Inflammatory macrophage treated with lipopolysaccharide for 1 hour (primary cell): Measurements from ENCODE around the gene FBN1.

Experiments used
- DNase-seq, 2 donors: peaks; one replicate each; pipeline ENCODE4 v3.0.0-alpha.2; 2020 to 2022

Gene FBN1

DNA sequence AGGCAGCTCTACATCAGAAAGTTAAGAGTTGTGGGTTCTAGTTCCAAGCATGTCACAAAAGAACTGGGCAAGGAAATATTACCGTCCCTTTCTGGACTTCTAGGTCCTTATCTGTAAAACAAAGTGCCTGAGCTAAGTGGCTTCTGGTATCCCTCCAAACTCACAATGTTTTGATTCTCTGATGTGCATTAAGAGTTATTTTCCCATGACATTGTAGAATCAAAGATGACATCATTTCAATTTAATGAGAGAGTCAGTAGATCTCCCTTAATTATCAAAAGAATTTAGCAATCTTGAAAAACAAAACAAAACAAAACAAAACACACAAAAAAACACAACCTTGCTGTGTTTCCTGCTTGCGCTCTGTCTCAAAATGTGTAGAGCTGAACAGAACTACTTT, 225.6 kb downstream of the FBN1 start:
- DNase-seq: no peak

- DNase-seq: no peak
Measured at GRCh38 chr15:48418343-48418742, 227.2 kb downstream of the FBN1 start.

DNA sequence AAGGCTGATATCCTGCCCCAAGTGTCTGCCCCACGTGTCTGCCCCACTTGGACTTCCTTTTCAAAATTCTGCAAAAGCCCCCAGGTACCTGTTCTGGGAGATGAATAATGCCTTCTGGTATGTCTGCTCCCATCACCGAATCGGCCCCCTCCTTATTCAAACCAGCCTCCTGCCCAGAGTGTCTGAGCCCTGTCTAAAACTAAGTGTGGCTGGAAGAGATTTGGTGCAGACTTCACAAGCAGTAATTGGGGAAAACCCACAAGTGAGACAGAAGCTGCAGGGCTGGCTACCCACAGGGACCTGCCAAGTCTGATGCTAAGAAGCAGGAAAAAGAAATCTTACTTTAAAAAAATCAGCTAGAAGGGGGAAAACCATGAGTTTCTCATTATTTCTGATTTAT, 229.2 kb downstream of the FBN1 start:
- no peak for DNase-seq

- no peak for DNase-seq
Measured at GRCh38 chr15:48415036-48415886, 230.2 kb downstream of the FBN1 start.

GRCh38 chr15:48414015-48414414, 231.5 kb downstream of the FBN1 start:
- no peak for DNase-seq

DNA sequence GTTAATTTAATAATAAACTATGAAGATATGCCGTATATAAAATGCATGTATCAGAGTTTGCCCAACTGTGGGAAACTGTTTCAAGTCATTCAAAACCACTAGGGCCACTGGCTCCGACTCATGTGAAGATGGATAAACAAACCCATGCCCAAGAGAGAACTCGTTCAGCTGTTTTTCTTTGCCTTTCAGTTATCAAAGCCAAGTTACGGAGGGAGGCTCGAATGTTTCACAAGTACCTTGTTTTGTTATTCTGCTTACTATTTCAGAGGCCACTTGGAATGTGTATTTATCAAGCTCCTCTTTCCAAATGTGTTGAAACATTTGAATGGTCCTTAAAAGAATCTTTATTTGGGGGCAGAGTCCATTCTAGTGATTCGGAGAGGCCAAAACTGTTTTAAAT, 232.2 kb downstream of the FBN1 start:
- DNase-seq: no peak

- DNase-seq: no peak
Measured at GRCh38 chr15:48411971-48412591, 233.4 kb downstream of the FBN1 start.

- no peak for DNase-seq
Measured at GRCh38 chr15:48409623-48410022, 235.9 kb downstream of the FBN1 start.

DNA sequence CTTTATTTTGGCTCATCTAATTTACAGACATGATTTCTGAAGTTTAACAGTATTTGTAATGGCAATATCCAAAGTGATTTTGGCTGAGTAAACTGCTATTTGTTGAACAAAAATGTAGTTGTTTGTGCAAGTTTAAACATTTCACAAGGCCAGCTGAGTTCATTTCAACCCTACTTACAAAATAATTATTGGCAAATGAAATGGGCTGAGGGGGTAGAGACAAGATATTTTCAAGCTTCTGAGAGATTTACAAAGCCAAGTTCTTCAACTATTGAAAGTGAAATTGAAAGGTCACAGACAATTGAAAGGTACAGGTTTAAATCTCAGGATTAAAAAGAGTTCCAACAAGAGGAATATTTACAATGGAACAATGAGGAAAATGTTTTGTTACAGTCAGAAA, 237.2 kb downstream of the FBN1 start:
- no peak for DNase-seq

DNA sequence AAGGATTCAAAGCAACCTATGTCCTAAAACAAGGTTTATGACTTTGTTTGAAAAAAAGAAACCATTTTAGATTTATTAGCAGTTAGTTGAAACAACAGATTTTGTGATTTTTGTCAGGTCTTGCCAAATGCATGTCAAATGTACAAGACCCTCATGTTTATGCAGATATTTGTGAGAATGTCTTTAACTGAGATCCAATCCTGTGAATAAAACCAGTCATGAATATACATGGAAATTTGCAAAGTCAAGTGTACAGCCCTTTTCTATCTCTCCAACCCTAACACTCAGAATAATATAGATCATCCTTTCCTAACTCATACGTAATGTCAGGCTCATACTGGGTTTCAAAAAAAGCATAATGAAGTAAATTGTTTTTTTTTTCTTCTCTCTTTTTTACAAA, 237.9 kb downstream of the FBN1 start:
- DNase-seq: no peak

DNA sequence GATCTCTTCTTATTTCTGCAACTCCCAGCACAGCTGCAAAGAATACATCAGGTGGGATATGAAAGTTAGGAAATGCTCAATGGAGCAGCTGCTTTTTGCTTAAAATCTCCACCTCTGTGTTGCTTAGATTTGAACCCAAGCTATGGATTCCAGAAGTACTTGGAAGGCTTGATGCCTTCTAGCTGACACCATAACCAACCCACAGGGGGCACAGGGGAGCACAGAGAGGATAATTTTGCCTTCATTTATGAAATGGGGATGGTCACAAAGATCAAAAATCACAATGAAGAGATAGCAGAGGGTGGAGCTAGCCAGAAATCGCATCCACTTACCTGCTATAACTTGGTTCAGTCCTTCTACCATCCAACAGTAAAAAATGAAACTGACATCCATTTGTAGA, 238.6 kb downstream of the FBN1 start:
- DNase-seq: no peak

DNA sequence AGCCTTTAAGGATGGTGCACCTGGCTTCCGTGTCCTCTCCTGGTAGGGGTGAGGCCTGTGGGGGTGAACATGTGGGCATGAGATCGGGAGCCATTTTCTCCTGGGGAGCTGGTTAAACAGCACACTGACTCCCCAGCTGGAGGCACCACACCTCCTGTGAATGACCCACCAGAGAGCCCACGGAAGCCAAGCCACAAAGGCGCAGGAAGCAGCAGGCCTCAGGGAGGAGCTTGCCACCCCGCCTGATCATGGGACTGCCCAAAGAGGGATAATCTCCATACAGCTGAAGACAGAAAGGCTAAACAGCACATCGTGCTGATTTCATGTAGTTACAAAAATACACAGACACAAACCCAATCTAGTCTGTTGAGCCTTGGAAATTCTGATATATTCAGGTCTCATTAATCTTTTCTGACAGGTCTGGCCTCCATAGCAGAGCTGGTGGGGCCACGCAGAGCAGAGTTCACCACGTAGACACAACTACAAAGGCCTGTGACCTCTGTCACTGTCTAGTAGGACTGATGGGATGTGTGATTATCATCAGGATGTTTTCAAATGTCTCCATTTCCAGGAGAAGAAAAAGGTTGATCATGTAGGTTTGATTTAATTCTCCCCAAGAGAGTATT, 239.1 kb downstream of the FBN1 start:
- DNase-seq: no peak

DNA sequence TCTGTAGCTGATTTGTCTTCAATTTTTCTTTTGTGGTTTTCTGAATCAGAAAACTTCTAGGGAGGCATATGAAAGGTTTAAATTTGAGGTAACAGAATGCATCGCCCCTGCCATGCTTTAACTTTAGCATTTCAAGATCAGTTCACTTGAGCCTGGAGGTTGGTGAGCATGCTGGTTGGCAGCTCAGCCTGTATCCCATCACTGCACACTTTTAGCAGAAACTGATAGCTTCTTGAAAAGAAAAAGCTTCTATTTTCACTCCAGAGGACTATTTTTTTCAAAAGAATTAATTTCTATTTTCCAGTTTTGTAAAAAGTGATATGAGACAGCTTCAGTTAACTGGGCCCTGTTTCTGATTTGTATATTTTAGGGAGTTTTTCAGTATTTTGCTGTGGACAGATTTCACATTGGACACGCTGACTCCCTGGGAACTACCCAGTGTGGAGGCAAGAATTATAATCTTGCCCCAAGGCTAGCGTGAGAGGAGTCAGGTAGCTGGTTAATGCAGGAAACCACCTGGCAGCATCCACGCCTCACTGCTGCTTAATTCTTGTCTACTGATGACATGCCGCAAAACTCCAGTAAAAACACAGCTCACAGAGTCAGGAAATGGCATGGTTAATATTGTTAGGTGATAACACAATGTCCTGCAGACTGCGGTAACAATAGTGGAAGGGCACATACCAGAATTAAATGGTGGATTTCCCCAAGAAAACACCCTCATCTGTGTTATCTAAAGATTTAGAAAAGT, 242.9 kb downstream of the FBN1 start:
- DNase-seq: no peak

GRCh38 chr15:48400086-48400485, 245.4 kb downstream of the FBN1 start:
- DNase-seq: no peak

- DNase-seq: no peak
Measured at GRCh38 chr15:48397841-48398240, 247.7 kb downstream of the FBN1 start.

- no peak for DNase-seq
Measured at GRCh38 chr15:48396020-48396419, 249.5 kb downstream of the FBN1 start.

- DNase-seq: no peak
Measured at GRCh38 chr15:48395521-48396011, 249.9 kb downstream of the FBN1 start.

DNA sequence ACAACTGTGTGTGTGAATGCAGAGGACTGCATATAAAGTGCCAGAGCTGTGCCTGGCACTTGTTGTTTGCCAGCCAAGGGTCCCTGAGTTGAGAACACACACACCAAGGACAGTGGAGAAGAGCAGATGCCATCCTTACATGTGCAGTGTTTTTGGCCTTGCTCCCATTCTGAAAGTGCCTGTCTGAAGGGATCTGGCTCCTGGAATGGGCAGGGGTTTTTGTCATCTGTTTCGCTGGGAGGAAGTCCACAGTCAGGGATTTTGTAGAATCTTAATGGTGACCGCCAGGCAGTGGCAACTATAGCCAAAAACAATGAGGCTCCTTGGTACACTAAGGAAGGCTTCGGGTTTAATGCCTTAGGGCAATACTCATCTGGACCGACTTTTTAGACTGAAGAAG, 250.5 kb downstream of the FBN1 start:
- no peak for DNase-seq

DNA sequence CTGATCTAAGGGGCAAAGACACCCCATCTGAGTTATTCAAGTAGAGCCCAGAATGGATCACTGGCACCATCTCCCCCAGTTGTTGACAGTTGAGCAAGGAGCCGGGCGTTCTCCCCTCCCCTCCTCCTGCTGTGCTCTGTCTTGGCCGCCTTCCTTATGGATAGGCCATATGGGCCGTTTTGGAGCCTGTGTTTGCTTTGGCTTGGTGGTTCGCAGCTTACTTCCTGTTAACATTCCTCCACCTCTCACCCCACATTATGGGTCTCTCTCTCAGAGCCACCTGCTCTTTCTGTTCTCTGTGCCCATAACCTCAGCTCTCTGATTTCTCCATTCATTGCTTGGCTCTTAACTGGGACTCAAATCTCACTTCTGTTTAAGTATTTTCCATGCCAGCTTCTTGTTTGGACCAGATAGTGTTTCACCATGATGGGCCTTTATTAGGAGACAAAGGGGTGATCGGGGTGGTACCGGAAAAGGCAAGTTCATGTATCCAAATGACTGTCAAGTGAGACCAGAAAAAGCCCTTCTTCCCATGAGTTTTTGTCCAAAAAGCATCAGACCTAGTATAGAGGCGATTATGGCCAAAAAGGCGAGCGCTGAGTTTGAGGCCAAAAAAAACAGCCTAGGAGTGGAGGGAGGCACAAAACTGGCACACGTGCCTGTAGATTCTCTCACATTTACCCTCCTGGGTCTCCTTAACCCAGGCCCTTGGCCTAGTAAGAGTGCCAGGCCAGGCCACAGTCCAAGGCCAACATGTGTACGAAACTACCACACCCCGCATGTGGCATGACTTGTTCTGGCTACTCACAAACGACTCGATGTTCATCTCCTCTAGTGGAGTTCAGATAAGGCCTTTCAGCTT, 251.6 kb downstream of the FBN1 start:
- no peak for DNase-seq

DNA sequence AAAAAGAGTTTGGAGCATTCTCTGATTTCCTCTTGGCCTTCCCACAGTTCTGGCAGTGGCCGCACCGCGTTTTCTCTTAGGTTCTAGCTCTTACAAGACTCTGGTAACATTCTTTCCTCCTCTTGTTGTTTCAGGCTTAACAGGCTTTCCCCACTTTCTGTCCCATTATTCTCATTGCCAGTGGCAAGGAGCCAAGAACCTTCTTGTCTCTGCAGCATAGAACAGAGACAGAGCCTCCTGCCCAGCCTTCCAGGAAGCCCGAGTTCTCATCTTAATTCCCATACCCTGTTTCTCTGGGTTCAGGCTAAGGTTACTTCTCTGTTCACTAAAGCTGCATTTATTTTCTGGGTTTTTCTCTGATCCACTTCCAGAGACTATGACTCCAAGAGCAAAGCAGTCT, 253.2 kb downstream of the FBN1 start:
- DNase-seq: no peak

DNA sequence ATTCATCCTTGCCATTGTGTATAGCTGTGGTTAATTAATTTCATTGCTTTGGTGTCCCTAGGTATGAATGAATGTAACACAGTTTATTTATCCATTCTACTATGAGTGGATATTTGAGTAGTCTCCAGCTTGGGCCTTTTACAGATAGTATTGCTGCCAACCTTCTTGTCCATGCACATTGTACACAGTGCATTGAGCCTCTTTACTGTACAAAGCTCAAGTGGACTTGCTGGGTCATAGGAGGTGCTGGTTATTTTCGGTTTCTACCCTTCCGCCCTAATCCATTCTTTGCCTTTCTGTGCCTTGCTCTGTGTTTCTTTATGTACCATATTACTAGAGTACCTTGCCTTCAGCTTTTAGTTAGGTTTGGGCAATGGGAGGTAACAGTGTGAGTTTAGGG, 253.6 kb downstream of the FBN1 start:
- no peak for DNase-seq

DNA sequence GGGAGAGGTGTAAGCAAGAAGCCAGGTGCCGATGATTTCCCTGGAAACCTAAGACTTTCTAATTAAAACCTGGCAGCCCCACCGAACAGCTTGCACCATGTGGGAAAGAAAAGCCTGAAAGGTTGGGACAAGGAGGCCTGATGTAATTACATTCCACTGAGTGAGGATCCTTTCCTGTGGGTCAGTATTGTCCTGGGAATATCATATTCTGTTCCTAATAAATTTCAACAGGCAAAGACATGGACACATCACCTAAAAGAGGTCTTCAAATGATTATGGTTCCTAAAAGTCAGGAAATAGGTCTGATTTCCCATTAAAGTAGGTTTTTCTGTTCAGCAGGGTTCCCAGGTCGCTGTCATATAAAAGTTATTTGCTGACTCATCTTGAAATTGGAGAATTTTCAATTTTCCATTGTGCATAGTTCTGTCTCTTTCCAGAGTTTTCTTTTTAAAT, 255.8 kb downstream of the FBN1 start:
- no peak for DNase-seq
